EL (cell line): ENCODE results near the gene KIAA0825.
"Not testable (repeated sequence)": the region's sequence is repeated elsewhere in the genome, so short reads cannot be mapped to it uniquely, and the experiment has no call there.

ENCODE experiments used
- DNase-seq: peaks from one replicate; pipeline ENCODE4 v3.0.0-alpha.2; 2016

The KIAA0825 gene

DNA sequence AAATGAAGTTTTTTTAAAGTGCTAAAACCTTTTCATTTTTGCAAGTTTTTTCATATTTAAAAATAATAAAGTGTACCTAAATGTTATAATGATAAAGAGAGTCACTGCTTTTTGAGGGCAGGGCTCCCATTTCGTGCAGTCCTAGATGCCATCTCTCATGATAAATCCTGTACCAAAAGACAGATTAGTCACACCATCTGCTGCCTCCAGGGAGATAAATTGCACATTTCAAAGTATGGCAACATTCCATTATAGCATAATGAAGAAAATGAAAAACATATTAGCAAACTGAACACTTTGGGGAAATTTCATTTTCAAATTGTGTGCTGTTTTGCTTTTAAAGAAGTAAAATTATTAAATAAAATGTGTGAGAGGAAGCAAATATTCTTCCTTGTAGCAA is 257.2 kb downstream of the KIAA0825 start:
- DNase-seq, result no peak

- no peak for DNase-seq
Measured at GRCh38 chr5:94360382-94361130, 257.8 kb downstream of the KIAA0825 start.

DNA sequence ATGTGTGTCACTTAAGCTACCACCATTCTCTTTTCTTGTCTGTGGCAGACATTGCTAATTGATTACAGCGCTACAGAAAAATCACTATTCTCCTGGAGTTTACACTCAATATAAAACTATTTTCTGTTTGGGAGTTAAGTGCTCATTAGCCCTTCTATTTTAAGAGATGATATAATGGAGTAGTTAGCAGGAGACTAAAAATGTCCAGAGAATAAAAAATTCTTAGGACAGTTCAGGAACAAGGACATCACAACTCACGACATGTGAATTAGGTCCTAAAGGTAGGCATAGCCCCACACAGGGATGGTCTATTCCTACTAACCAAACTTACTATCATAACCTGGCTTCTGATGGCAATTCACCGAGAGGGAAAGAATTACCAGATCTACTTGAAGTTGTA is 258.5 kb downstream of the KIAA0825 start:
- DNase-seq, result no peak

- DNase-seq, result no peak
Measured at GRCh38 chr5:94355811-94356210, 262.6 kb downstream of the KIAA0825 start.

GRCh38 chr5:94354837-94355485 is 263.4 kb downstream of the KIAA0825 start:
- DNase-seq, result not testable (repeated sequence)

- DNase-seq, result no peak
Measured at GRCh38 chr5:94353605-94354004, 264.8 kb downstream of the KIAA0825 start.

DNA sequence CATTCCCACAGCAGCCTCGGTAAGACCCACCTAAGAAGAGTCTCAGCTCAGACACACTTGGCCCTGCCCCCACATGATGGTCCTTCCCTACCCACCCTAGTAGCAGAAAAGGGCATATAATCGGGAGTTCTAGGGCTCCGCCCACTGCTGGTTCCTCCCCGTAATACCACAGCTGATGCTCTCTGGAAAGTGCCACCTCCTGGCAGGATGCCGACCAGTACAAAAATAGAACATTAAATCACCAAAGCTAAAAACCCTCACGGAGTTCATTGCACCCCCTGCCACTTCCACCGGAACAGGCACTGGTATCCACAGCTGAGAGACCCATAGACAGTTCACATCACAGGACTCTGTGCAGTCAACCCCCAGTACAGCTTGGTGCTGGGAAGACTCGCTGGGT is 271.3 kb downstream of the KIAA0825 start:
- no peak for DNase-seq

DNA sequence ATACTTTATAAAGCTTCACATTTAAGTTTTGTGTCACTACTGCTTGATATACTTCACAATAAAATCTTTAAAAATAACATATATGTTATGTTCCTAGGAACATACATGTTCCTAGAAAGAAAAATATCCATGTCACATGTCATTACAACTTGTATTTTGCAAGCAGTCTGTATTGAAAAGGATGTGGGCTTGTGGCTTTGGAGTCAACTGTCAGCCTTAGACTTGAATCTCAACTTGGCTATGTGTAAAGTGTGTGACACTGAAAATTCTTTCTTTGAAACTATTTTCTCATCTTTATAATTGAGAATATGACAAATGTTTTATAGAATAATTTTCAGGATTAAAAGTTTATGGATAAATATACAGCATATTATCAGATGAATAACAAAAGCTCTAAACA is 273.1 kb downstream of the KIAA0825 start:
- no peak for DNase-seq

DNA sequence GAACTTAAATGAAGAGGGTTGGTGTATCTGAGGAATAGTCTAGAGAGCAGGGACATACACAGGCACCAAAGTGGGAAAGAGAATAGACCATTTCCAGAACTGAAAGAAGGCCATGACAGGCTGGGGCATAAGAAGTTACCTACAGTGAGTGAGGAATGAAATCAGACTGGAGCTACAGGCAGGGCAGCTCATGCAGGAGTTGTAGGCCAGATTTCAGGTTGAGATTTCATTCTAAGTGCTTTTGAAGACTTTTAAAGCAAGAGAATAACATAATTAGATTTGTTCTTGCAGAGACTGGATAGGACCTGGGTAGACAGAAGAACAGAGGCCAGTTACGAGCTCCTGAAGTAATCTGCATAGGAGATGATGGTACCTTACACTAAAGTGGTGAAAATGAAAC is 280.8 kb downstream of the KIAA0825 start:
- no peak for DNase-seq

DNA sequence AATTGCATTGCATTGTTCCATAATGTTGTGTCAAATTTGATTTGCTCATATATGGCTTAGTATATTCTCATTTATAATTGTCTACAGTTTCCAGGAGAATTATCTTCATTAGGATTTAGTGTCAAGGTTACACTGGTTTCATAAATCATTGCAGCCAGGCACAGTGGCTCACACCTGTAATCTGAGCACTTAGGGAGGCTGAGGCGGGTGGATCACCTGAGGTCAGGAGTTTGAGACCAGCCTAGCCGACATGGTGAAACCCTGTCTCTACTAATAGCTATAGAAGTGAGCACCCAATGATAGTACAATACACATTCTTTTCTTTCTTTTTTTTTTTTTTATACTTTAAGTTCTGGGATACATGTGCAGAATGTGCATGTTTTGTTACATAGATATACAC is 282.5 kb downstream of the KIAA0825 start:
- no peak for DNase-seq

- DNase-seq, result no peak
Measured at GRCh38 chr5:94329115-94329514, 289.3 kb downstream of the KIAA0825 start.

- no peak for DNase-seq
Measured at GRCh38 chr5:94326586-94326985, 291.8 kb downstream of the KIAA0825 start.

GRCh38 chr5:94316916-94317838 is 301.2 kb downstream of the KIAA0825 start:
- no peak for DNase-seq

GRCh38 chr5:94314460-94315131 is 303.8 kb downstream of the KIAA0825 start:
- DNase-seq, result no peak

- no peak for DNase-seq
Measured at GRCh38 chr5:94313696-94314095, 304.7 kb downstream of the KIAA0825 start.

DNA sequence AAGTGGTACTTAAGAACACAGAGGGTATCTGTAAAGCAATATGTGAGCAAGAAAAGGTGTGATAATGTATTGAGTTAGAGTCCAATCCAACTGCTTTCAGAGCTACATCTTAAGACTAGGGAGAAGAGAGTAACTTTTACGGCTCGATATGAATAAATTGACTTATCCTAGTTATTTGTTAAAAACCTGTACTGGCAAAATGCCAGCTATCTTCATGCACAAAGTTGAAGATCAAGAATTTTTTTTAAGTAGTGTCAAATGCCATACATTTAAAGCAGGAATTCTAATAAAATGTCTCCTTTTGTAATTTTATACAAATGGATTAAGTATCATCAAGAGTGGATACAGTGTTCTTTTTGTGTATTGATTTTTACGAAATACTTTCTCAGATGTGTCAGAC is 305.2 kb downstream of the KIAA0825 start:
- no peak for DNase-seq

GRCh38 chr5:94312298-94312697 is 306.1 kb downstream of the KIAA0825 start:
- DNase-seq, result no peak

GRCh38 chr5:94310833-94311232 is 307.6 kb downstream of the KIAA0825 start:
- no peak for DNase-seq

DNA sequence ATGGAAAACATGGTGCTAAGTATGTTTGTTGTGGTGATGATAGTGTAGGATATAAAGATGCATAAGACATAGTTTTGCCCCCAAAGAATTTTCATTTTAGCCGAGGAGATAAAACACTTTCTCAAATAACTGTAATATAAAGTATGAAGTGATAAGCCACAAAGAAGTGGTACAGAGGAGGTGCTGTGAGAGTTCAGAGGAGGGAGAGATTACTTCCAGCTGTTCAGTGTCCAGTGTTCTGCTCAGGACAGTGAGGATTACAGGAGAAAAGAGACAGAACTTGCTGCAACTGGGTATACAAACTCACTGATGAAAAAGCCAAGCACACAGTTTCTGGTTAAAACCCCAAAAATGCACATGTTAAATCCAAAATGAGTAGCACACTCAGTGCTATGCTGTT is 309.3 kb downstream of the KIAA0825 start:
- DNase-seq, result no peak

DNA sequence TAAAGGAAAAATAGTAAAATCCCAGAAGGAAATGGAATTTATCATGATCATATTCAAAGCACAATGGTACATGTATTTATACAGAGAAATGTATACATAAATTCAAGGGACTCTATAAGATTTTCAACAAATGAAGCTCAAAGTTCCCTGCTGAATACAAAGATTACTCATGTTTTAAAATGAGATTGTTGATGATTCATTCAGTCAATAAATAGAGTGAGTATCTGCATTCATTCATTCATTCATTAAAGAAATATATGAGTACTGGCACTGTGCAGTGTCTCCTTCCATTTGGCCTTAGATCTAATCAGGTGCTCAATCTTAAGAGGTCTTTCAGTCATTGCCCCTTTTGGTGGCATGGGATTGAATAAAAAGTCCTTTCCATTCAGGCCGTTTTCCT is 310.0 kb downstream of the KIAA0825 start:
- no peak for DNase-seq

DNA sequence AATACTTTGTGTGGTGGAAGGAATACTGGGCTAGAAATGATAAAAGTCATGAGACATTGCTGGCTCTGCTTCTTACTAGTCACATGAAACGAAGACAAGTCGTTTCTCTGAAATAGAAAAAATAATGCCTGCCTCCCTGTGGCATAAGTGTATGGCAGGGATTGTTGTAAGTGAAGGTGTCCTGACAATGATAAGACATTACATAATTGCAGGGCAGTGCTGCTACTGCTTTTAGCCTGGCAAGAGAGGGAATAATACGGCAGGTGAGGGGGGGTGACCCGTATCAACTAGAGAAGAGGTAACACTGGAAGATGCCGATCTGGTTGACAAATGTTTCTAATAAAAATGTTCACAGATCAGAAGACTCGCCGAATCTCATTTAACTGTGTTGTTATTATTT is 314.3 kb downstream of the KIAA0825 start:
- no peak for DNase-seq

GRCh38 chr5:94288937-94289336 is 329.5 kb downstream of the KIAA0825 start:
- peak; percentile 61 for DNase-seq

DNA sequence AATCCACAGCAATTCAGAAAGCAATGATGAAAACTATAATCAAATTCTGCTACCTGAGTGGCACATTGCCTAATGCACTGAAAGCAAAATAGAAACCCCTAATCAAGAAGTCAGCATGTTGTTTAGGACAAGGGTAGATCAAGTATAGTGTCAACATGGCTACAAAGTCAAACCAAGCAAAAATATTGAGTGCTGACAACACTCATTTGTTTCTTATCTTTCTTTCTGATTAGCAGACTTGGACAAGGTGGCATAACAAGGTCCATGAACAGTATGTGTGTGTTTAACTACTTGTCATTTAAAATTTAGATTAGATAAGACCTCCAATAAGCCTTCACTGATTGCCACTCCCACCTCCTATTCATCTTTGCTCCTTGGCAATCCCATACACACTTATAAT is 332.4 kb downstream of the KIAA0825 start:
- DNase-seq, result no peak
